ENCODE data around the gene ACOT12. TPM values are rescaled to one million over a fixed set of nuclear protein-coding genes. Genes with fewer than 3 reads are reported as not detected.

The ACOT12 gene
- total RNA-seq: not detected in 2 replicates

GRCh38 chr5:81393783-81394718, at the start of gene ACOT12:
Gene ACOT12, minus strand, starts transcription at chr5:81394134. Its CDS starts 20 bp downstream, at chr5:81394114.

GRCh38 chr5:81301271-81302015, 92.5 kb downstream of the ACOT12 start, which contains the start of gene ZCCHC9:
Gene ZCCHC9, plus strand, starts transcription at chr5:81301587. Its CDS starts 3,171 bp downstream, at chr5:81304758.

Other genes with a start within 250 kb of the ACOT12 start
- not detected in 2 replicates for gene CKMT2, start 160.8 kb downstream of the ACOT12 start, total RNA-seq
- gene ZCCHC9, start 92.5 kb downstream of the ACOT12 start, total RNA-seq: 11.4 and 13.3 TPM in 2 replicates